Type B pancreatic cell (in vitro differentiated cells): ENCODE data around the gene PCOLCE2. TPM values are rescaled to one million over a fixed set of nuclear protein-coding genes. Genes with fewer than 3 reads are reported as not detected.
A peak's percentile ranks its signal among the peaks of the same experiment; 100 is the strongest.
"Not testable (repeated sequence)": the region's sequence is repeated elsewhere in the genome, so short reads cannot be mapped to it uniquely, and the experiment has no call there.

Experiments
- DNase-seq: peaks from one replicate; pipeline ENCODE4 v3.0.0; 2021; ENCODE audit warnings: mixed read lengths; ENCODE audit not compliant: unreplicated experiment; ENCODE audit errors: extremely low spot score
- H3K27ac Mint-ChIP-seq: 2 replicates; pipeline ENCODE4 v1.8.0; 2021; ENCODE audit warnings: mild to moderate bottlenecking, mixed read lengths
- H3K27me3 Mint-ChIP-seq: 2 replicates; pipeline ENCODE4 v1.8.0; 2021; ENCODE audit warnings: mixed read lengths
- H3K36me3 Mint-ChIP-seq: 2 replicates; pipeline ENCODE4 v1.8.0; 2021; ENCODE audit warnings: mixed read lengths
- H3K4me1 Mint-ChIP-seq: one replicate; pipeline ENCODE4 v1.8.0; 2021; ENCODE audit warnings: mixed read lengths; ENCODE audit not compliant: unreplicated experiment
- H3K4me3 Mint-ChIP-seq: 2 replicates; pipeline ENCODE4 v1.8.0; 2021; ENCODE audit warnings: mild to moderate bottlenecking, mixed read lengths
- H3K9me3 Mint-ChIP-seq: 2 replicates; pipeline ENCODE4 v1.8.0; 2021; ENCODE audit warnings: mixed read lengths
- total RNA-seq: library from RNA; stranded (reverse); gene quantifications from 2 replicates; pipeline ENCODE4 v1.2.1, GENCODE V29; 2021; ENCODE audit warnings: low replicate concordance
- TF ChIP-seq, protein P1 (sequence below): fragments of 200-600 bp; sonication (generic); conservative IDR thresholded peaks from 2 replicates; pipeline ENCODE4 v1.5.0; 2021; ENCODE audit warnings: antibody characterized with exemption, mild to moderate bottlenecking

PCOLCE2 gene
- total RNA-seq, 1 donor from 2014 or later, result 7.2 TPM

- DNase-seq, result no peak
- Mint-ChIP-seq H3K4me1 (no peaks in the 10 kb centered on the region), H3K36me3 (no peaks in the 10 kb centered on the region), H3K27ac (no peak overlapping the region), H3K27me3 (no peaks in the 10 kb centered on the region), H3K4me3 (no peak overlapping the region), H3K9me3 (peaks cover 3% of the 10 kb centered on the region)
- TF ChIP-seq, protein P1, sequence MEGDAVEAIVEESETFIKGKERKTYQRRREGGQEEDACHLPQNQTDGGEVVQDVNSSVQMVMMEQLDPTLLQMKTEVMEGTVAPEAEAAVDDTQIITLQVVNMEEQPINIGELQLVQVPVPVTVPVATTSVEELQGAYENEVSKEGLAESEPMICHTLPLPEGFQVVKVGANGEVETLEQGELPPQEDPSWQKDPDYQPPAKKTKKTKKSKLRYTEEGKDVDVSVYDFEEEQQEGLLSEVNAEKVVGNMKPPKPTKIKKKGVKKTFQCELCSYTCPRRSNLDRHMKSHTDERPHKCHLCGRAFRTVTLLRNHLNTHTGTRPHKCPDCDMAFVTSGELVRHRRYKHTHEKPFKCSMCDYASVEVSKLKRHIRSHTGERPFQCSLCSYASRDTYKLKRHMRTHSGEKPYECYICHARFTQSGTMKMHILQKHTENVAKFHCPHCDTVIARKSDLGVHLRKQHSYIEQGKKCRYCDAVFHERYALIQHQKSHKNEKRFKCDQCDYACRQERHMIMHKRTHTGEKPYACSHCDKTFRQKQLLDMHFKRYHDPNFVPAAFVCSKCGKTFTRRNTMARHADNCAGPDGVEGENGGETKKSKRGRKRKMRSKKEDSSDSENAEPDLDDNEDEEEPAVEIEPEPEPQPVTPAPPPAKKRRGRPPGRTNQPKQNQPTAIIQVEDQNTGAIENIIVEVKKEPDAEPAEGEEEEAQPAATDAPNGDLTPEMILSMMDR, result no peak
These were observed 13.2 kb downstream of the PCOLCE2 start for GRCh38 chr3:142875583-142876207.

GRCh38 chr3:142875099-142875498 lies 13.8 kb downstream of the PCOLCE2 start:
- TF ChIP-seq, protein P1, result no peak
- Mint-ChIP-seq H3K4me1 (no peaks in the 10 kb centered on the region), H3K9me3 (peaks cover 3% of the 10 kb centered on the region), H3K27ac (no peak overlapping the region), H3K27me3 (no peaks in the 10 kb centered on the region), H3K36me3 (no peaks in the 10 kb centered on the region), H3K4me3 (no peak overlapping the region)
- no peak for DNase-seq

- H3K36me3 Mint-ChIP-seq, H3K4me3 Mint-ChIP-seq, H3K9me3 Mint-ChIP-seq, DNase-seq, H3K4me1 Mint-ChIP-seq, H3K27me3 Mint-ChIP-seq: not testable (repeated sequence)
- H3K27ac Mint-ChIP-seq, result peak overlapping the region; percentile 0
These were observed 20.5 kb downstream of the PCOLCE2 start for GRCh38 chr3:142868382-142868781.

- peaks cover 4% of the 10 kb centered on the region for H3K9me3 Mint-ChIP-seq
- TF ChIP-seq, protein P1, result peak; percentile 27
- peak overlapping the region; percentile 35 for H3K27ac Mint-ChIP-seq
- no peaks in the 10 kb centered on the region for H3K4me1 Mint-ChIP-seq
- no peaks in the 10 kb centered on the region for H3K36me3 Mint-ChIP-seq
- H3K27me3 Mint-ChIP-seq, result no peaks in the 10 kb centered on the region
- DNase-seq, result no peak
- H3K4me3 Mint-ChIP-seq, result peak overlapping the region; percentile 6
These were observed 21.8 kb downstream of the PCOLCE2 start for GRCh38 chr3:142866841-142867631.

GRCh38 chr3:142863930-142864920 lies 24.7 kb downstream of the PCOLCE2 start:
- H3K27ac Mint-ChIP-seq, result no peak overlapping the region

More at GRCh38 chr3:142863930-142864920, 24.7 kb downstream of the PCOLCE2 start:
- no peaks in the 10 kb centered on the region for H3K27me3 Mint-ChIP-seq
- no peaks in the 10 kb centered on the region for H3K36me3 Mint-ChIP-seq
- H3K4me1 Mint-ChIP-seq, result no peaks in the 10 kb centered on the region
- peaks cover 4% of the 10 kb centered on the region for H3K9me3 Mint-ChIP-seq
- H3K4me3 Mint-ChIP-seq, result no peak overlapping the region
- no peak for DNase-seq
- TF ChIP-seq, protein P1, result no peak
